ENCODE results near the gene SMYD3.

Gene SMYD3

DNA sequence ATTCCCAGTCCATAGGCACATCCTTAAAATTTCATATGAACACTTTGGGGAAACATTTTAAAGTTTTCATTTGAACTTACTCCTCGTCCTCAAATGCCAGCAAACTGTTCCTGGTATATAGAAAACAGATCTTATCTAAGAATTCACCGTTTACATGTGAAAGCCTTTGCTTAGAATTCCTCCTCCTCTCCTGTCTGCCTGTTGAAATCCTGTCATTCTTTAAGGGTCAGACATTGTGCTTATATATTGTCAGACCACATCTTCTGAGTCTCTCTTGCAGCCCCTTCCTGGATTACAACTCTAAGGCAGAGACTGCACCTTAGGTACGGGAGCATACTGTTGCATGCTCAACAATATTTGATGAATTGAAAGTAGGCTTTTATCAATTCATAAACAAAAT, 239.7 kb downstream of the SMYD3 start:
- DNase-seq = no peak

DNA sequence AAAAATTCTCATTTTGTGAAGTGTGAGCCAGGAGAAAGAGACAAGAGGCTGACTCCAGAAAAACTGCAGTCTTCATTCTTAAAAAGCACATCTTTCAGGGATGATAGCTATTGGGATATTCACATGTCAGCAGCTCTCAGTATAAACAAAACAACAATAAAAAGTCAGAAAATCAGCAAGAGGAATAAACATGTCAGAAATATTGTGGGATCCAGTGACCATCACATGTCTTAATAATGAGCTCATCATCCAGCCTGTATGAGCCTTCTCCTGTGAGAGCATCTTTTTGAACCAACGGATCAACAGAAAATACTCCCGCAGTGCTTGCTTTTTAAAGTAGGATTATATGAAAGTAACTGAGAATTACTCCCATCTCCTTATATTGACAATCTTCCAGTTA, 241.6 kb downstream of the SMYD3 start:
- DNase-seq = no peak

- no peak for DNase-seq
Observed at GRCh38 chr1:246262281-246262680, 244.8 kb downstream of the SMYD3 start.

GRCh38 chr1:246261639-246262038, 245.4 kb downstream of the SMYD3 start:
- DNase-seq = no peak

GRCh38 chr1:246258250-246258649, 248.8 kb downstream of the SMYD3 start:
- DNase-seq = no peak

DNA sequence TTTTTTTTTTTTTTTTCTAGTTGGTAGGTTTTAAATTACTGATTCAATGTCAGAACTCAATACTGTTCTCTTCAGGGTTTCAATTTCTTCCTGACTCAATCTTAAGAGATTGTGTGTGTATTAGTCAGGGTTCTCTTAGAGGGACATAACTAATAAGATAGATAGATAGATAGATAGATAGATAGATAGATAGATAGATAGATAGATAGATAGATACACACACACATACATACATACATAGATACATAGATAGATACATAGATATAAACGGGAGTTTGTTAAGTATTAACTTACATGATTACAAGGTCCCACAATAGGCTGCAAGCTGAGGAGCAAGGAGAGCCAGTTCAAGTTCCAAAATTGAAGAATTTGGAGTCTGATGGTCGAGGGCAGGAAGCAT, 251.3 kb downstream of the SMYD3 start:
- DNase-seq = no peak

DNA sequence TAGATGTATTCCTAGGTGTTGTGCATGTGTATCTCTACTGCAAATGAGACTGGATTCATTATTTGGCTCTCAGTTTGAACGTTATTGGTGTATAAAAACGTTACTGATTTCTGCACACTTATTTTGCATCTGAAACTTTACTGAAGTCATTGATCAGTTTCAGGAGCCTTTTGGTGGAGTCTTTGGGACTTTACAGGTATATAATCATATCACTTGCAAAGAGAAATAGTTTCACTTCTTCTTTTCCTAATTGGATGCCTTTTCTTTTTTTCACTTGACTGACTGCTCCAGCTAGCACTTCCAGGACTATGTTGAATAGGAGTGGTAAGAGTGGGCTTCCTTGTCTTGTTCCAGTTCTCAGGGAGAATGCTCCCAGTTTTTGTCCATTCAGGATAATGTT, 252.2 kb downstream of the SMYD3 start:
- no peak for DNase-seq

- DNase-seq = no peak
Observed at GRCh38 chr1:246246430-246246829, 260.6 kb downstream of the SMYD3 start.

DNA sequence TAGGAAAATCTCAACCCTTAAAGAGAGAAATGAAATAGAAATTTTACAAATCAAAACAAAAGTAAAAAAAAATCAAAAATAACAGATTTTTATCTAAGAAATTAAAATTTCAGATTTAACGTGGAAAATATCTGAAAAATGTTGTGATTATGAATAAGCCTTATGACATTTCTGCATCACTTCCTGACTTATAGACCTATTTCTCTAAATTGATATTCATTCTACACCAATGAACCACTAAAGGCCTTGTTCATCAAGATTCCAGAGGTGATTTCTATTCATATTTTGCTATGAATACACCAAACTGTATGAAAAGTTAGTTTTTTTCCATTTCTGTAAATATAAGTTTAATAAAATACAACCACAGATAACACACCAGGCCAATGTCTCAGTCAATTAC, 261.5 kb downstream of the SMYD3 start:
- DNase-seq = no peak

DNA sequence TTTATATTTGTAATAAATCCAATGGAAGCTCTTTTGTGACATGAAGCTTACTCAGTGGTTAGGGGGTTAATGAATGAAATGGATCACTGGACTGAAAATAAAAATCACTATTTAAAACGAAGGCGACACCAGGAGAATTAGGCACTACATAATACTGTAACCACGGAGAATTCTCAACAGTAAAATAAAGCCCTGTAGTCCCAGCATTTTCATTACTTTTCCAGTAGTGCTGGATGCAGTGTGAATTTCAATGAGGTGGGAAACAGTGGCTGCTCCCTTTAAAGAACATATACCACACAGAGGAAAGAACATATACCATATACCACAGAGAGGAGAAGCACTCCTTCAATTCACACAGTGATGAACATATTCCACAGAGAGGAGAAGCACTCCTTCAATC, 275.0 kb downstream of the SMYD3 start:
- DNase-seq = no peak

- DNase-seq = no peak
Observed at GRCh38 chr1:246226041-246226440, 281.0 kb downstream of the SMYD3 start.

GRCh38 chr1:246221485-246222255, 285.4 kb downstream of the SMYD3 start:
- DNase-seq = no peak

DNA sequence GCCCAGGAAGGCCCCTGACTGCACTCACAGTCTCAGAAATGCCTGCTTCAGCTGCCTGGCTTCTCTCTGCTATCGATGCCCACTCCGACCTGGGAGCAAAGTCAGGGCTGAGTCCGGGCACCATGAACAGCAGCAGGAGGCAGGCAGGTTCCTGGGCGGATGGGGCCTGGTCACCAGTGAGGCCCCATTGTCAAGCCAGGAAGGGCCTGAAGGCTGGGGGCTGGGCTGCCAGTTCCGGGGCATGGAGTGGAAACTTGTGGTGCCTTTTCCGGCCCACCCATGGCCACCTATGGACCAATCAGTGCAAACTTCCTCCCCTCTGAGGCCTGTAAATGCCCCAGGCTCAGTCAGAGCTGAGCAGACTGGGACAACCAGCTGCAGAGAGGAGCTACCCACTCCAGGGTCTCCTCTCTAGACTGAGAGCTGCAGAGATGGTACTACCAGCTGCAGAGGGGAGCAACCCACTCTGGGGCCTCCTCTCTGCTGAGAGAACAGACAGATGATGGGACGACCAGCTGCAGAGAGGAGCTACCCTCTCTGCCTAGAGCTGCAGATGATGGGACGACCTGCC, 286.5 kb downstream of the SMYD3 start:
- no peak for DNase-seq

DNA sequence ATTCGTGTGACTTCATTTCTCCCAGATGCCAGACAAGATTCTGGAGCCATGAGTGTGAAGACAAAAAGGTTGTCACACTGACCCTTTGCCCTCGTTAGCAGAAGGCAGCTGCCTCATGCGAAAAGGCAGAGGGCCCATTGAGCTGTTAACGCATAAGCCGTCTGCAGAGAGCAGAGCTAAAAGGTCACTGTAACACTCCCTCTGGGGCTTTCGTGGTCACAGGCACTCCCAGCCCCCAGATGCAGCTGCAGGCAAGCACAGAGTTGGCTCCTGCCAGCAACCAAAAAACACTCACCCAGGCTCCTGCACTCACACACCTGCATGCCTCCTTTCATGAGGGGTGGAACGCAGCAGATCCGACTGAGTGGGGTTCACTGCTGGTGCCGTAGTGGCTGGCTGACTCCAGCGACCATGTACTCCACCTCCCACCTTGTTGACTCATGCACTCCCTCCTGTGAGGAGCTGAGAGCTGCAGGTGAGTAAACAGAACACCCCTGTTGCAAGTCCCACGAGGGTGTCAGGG, 287.5 kb downstream of the SMYD3 start:
- no peak for DNase-seq

- DNase-seq = no peak
Observed at GRCh38 chr1:246218686-246219085, 288.4 kb downstream of the SMYD3 start.

GRCh38 chr1:246216906-246217305, 290.2 kb downstream of the SMYD3 start:
- no peak for DNase-seq

DNA sequence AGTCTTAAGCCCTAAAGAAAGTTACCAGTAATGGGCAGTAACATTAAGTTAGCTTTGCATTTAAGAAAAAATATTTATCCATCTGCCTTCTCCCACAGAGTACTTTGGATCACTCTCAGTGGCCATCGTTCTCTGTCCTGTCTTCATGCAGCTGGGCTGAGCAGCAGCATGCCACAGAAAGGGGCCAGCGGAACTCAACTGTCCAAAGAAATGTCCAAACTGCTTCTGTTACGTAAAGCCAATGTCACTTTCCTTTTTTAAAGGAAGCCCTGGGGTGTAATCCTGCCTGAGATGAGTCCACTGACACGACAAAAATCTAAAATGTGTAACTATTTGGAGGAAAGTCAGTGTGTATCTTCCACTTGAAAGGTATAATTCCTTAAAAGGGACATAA, 291.6 kb downstream of the SMYD3 start:
- no peak for DNase-seq

- DNase-seq = no peak
Observed at GRCh38 chr1:246214708-246215509, 292.2 kb downstream of the SMYD3 start.

GRCh38 chr1:246213947-246214346, 293.1 kb downstream of the SMYD3 start:
- no peak for DNase-seq

DNA sequence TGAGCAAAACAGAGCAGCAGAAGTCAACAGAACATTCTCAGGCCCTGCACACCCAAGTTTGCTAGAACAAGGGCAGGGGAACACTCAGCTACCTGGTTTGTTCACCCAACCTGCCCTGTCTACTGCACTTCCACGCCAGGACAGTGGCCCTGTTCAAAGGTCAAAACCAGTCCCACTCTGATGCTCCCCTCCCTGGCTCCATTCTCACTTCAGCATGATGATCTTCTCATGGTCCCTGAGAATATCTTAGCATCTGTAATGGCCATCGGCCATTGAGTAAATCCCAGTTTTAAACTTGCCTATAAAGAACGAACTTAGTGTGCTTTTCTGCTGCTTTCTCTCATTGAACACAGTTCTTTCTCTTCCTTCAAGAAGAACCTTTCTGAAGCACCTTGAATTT, 293.6 kb downstream of the SMYD3 start:
- no peak for DNase-seq

- no peak for DNase-seq
Observed at GRCh38 chr1:246213036-246213435, 294.0 kb downstream of the SMYD3 start.

- DNase-seq = no peak
Observed at GRCh38 chr1:246212013-246212412, 295.1 kb downstream of the SMYD3 start.

GRCh38 chr1:246210756-246211155, 296.3 kb downstream of the SMYD3 start:
- DNase-seq = no peak

DNA sequence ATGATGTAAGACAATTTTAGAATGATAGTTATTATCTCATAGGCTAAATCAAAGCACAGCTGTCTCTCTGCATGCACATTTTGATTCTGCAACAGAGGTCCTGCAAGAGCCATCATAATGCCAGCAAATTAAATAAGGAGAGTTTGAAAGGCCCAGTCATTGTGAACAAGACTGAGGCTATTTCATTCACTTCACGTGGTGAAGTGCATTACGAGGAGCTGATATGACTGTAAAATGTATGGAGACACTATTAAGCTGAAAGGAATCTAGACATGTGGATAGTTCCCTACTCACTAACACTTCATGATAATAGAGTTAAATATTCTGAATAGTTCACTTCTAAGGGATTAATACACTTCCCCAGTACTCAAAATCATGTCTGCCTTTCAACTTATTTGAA, 299.0 kb downstream of the SMYD3 start:
- DNase-seq = no peak
